ENCODE measurements around the gene NAALADL2.

DNA sequence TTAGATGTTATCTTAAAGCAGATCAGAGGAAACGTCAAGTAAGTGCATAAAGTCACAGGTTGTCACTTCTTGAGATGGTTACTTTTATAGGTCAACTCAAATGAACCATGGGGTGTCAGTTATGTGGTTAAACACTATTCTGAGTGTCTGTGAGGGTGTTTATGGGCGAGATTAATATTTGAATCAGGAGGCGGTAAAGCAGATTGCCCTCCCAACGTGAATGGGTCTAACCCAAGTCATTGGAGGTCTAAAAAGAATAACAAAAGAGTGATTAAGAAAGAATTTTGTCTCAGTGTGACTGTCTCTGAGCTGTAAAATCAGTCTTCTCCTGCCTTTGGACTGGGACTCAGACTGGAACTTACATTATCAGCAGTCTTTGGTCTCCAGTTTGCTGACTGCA is 977.5 kb downstream of the NAALADL2 start:
- TF ChIP-seq BRD4 (CRISPR knock-in tag; IDR thresholded peaks at IDR 0.05) (no peak), NCOR1 (IDR thresholded peaks at IDR 0.05; ENCODE audit: borderline replicate concordance, low read length) (no peak), POLR2AphosphoS2 (IDR thresholded peaks at IDR 0.05; ENCODE audit: low read depth, low read length) (no peak), ARNT (IDR thresholded peaks at IDR 0.05) (no peak), KAT8 (CRISPR knock-in tag; IDR thresholded peaks at IDR 0.05) (no peak)
- TF ChIP-seq, protein P1, sequence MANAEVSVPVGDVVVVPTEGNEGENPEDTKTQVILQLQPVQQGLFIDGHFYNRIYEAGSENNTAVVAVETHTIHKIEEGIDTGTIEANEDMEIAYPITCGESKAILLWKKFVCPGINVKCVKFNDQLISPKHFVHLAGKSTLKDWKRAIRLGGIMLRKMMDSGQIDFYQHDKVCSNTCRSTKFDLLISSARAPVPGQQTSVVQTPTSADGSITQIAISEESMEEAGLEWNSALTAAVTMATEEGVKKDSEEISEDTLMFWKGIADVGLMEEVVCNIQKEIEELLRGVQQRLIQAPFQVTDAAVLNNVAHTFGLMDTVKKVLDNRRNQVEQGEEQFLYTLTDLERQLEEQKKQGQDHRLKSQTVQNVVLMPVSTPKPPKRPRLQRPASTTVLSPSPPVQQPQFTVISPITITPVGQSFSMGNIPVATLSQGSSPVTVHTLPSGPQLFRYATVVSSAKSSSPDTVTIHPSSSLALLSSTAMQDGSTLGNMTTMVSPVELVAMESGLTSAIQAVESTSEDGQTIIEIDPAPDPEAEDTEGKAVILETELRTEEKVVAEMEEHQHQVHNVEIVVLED (CRISPR knock-in tag; IDR thresholded peaks at IDR 0.05; ENCODE audit: borderline replicate concordance): no peak
- TF ChIP-seq, protein P2, sequence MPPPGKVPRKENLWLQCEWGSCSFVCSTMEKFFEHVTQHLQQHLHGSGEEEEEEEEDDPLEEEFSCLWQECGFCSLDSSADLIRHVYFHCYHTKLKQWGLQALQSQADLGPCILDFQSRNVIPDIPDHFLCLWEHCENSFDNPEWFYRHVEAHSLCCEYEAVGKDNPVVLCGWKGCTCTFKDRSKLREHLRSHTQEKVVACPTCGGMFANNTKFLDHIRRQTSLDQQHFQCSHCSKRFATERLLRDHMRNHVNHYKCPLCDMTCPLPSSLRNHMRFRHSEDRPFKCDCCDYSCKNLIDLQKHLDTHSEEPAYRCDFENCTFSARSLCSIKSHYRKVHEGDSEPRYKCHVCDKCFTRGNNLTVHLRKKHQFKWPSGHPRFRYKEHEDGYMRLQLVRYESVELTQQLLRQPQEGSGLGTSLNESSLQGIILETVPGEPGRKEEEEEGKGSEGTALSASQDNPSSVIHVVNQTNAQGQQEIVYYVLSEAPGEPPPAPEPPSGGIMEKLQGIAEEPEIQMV (CRISPR knock-in tag; IDR thresholded peaks at IDR 0.05; ENCODE audit: low read depth): no peak
